B cell (primary cell): ENCODE results near the gene CDH13. TPM values are rescaled to one million over a fixed set of nuclear protein-coding genes. Genes with fewer than 3 reads are reported as not detected.

Experiments used
- ATAC-seq: fragments of 200-7000 bp; cut with Tn5 transposase; one replicate; pipeline ENCODE4 v1.10.0; 2021; ENCODE audit warnings: low read depth, mild to moderate bottlenecking, moderate number of reproducible peaks, moderate library complexity
- CTCF ChIA-PET: fragments of 350-600 bp; sonication (Branson Sonifier 250); formaldehyde crosslinking; loops from one replicate; lab custom pipeline; 2021; ENCODE audit warnings: antibody characterized with exemption, inconsistent platforms; lab: Charles Lee
- POLR2A ChIA-PET: fragments of 350-600 bp; sonication (Branson Sonifier 250); formaldehyde crosslinking; loops from one replicate; lab custom pipeline; 2021; ENCODE audit warnings: antibody characterized with exemption; lab: Charles Lee
- DNase-seq: peaks from one replicate; pipeline ENCODE4 v3.0.0; 2013
- H2AFZ ChIP-seq: 2 replicates; pipeline ENCODE4 v1.6.1; 2012; ENCODE audit warnings: mild to moderate bottlenecking, low read depth, low read length; ENCODE audit not compliant: insufficient read depth, poor library complexity, severe bottlenecking
- H3K27ac ChIP-seq, 2 donors: 1 replicate in 1 of 2; 2 replicates in 1 of 2; pipeline ENCODE4 v1.5.1; 2012 to 2013; ENCODE audit warnings: low read length in 2 of 2, mild to moderate bottlenecking in 2 of 2, moderate library complexity in 1 of 2
- H3K27me3 ChIP-seq, 4 experiments: fragments of 200-600 bp in 1 of 4; sonication (generic) in 1 of 4; replicated peaks in 1 of 4; 1 replicate in 2 of 4; 2 replicates in 2 of 4; pipeline versions ENCODE4 v1.6.1 to v1.7.0; 2013 to 2016; ENCODE audit warnings: low read length in 3 of 4, mild to moderate bottlenecking in 2 of 4, mixed read lengths in 1 of 4, moderate library complexity in 1 of 4; ENCODE audit not compliant: insufficient read depth in 4 of 4, control insufficient read depth in 3 of 4; ENCODE audit errors: control extremely low read depth in 1 of 4
- H3K36me3 ChIP-seq, 2 experiments: replicated peaks in 1 of 2; 1 replicate in 1 of 2; 2 replicates in 1 of 2; pipeline versions ENCODE4 v1.6.1 to v1.7.1; 2013; ENCODE audit warnings: low read length in 1 of 2; ENCODE audit not compliant: insufficient read depth in 2 of 2, control insufficient read depth in 1 of 2; ENCODE audit errors: control extremely low read depth in 1 of 2, extremely low read depth in 1 of 2
- H3K4me1 ChIP-seq, 2 donors: fragments of 200-600 bp in 1 of 2; sonication (generic) in 1 of 2; 1 replicate in 1 of 2; 2 replicates in 1 of 2; pipeline versions ENCODE4 v1.5.1 to v1.6.1; 2013 to 2017; ENCODE audit warnings: low read length in 2 of 2; ENCODE audit not compliant: control insufficient read depth in 2 of 2, insufficient read depth in 2 of 2
- H3K4me2 ChIP-seq: replicated peaks from 2 replicates; pipeline ENCODE3; 2012; ENCODE audit warnings: mild to moderate bottlenecking, low read depth, low read length; ENCODE audit not compliant: poor library complexity, severe bottlenecking
- H3K4me3 ChIP-seq, 5 experiments: fragments of 200-600 bp in 1 of 5; sonication (generic) in 1 of 5; 1 replicate in 3 of 5; 2 replicates in 2 of 5; pipeline versions ENCODE4 v1.5.1 to v1.7.0; 2011 to 2016; ENCODE audit warnings: low read length in 4 of 5, mild to moderate bottlenecking in 4 of 5, low read depth in 2 of 5, control low read depth in 1 of 5, moderate library complexity in 1 of 5; ENCODE audit not compliant: insufficient read depth in 1 of 5; ENCODE audit errors: control extremely low read depth in 1 of 5, extremely low read depth in 1 of 5
- H3K79me2 ChIP-seq: fragments of 200-600 bp; sonication (generic); one replicate; pipeline ENCODE4 v1.6.0; 2016; ENCODE audit warnings: low read length; ENCODE audit not compliant: control insufficient read depth, insufficient read depth
- H3K9ac ChIP-seq: fragments of 200-600 bp; sonication (generic); 2 replicates; pipeline ENCODE4 v1.6.1; 2017; ENCODE audit warnings: mild to moderate bottlenecking, low read length, moderate library complexity
- H3K9me3 ChIP-seq, 3 donors: one replicate each; pipeline versions ENCODE4 v1.6.1 to v1.7.1; 2013; ENCODE audit warnings: low read length in 2 of 3; ENCODE audit not compliant: control insufficient read depth in 2 of 3, insufficient read depth in 1 of 3; ENCODE audit errors: control extremely low read depth in 1 of 3
- H4K20me1 ChIP-seq: 2 replicates; pipeline ENCODE4 v1.6.0; 2012; ENCODE audit warnings: mild to moderate bottlenecking, low read length; ENCODE audit not compliant: insufficient read depth, control insufficient read depth, poor library complexity, severe bottlenecking
- H3K27ac Mint-ChIP-seq: one replicate; pipeline ENCODE4 v1.8.0; 2021; ENCODE audit warnings: mixed read lengths
- H3K27me3 Mint-ChIP-seq: one replicate; pipeline ENCODE4 v1.8.0; 2021; ENCODE audit warnings: mixed read lengths
- H3K4me1 Mint-ChIP-seq: one replicate; pipeline ENCODE4 v1.8.0; 2021; ENCODE audit warnings: mixed read lengths
- H3K4me3 Mint-ChIP-seq: one replicate; pipeline ENCODE4 v1.8.0; 2021; ENCODE audit warnings: mixed read lengths
- H3K9me3 Mint-ChIP-seq: one replicate; pipeline ENCODE4 v1.8.0; 2022; ENCODE audit warnings: mixed read lengths; ENCODE audit not compliant: insufficient read depth
- EZH2 ChIP-seq: IDR thresholded peaks from 2 replicates; pipeline ENCODE4 v1.6.1; 2012; ENCODE audit warnings: borderline replicate concordance, low read depth, mild to moderate bottlenecking, moderate library complexity, low read length; ENCODE audit not compliant: insufficient read depth, poor library complexity, severe bottlenecking
- WGBS: methylation state at CpG from one replicate; pipeline ENCODE4 v1.1.5; 2013; ENCODE audit warnings: missing lambda C conversion rate; ENCODE audit not compliant: insufficient coverage; 5-methylcytosine and 5-hydroxymethylcytosine counted together
- intact Hi-C: fragments of 100-400 bp; cut with micrococcal nuclease; formaldehyde crosslinking; loops from one replicate; pipeline ENCODE4 v1.10.0; 2022
- polyA plus RNA-seq: library from polyadenylated mRNA; depleted of rRNA; stranded (reverse); fragments of >200 nt; gene quantifications from 2 replicates; pipeline ENCODE4 v1.2.3, GENCODE V29; 2012
- total RNA-seq, 2 donors: library from RNA; stranded (reverse); fragments of 120-200 nt in 1 of 2; gene quantifications; 1 replicate in 1 of 2; 2 replicates in 1 of 2; pipeline versions ENCODE4 v1.2.3 to v1.2.4, GENCODE V29; 2013 to 2022
- TF ChIP-seq, protein P1 (sequence below): fragments of 200-600 bp; IDR thresholded peaks from one replicate; pipeline ENCODE4 v1.8.0; 2022; ENCODE audit warnings: antibody characterized with exemption, mild to moderate bottlenecking

CDH13 gene
- total and polyA plus RNA-seq, 2 donors (not counting 1 experiment from before 2014, with no cell fraction given) = not detected

DNA sequence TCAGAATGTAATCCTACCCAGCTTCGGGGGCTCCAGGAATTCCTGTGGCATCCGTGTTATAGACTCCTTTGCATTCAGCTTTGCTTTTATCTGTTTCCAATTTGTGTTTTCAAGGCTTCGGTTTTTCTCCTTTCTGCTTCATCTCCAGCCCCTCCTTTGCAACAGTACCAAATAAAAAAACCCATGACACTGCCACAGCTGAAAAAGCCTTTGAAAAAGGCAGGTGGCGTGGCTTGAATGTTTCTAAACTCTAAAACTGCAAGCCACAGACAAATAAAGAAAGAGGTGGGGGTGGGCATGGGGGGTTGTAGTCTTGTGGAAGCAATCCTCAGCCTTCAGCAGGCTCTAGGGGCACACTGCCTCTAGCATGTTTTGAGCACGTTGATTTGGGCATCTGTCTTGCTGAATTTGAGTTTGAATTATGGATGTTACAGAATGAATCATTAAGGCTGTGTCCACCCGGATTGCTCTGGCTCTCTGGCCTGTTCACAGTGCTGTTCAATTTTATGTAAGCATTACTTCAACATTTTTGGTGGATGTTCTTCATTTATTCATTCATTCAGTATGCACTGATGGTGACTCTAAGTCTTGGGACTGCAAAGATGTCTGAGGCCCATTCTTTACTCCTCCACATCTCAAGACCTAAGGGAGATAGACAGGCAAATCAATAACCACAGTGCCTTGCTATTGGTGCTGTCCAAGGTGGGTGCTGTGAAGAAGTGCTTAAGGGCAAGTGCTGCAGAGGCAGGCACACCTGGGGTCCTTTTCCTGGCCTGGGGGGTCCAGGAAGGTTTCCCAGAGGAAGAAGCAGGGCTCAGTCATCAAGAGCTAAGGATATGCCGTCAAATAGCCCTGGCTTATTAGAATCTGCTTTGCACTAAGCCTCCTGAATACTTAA, 77.4 kb downstream of the CDH13 start:
- Histone ChIP-seq H3K4me2 (no peak overlapping the region), H4K20me1 (no peaks in the 10 kb centered on the region), H3K9ac (no peak overlapping the region), H2AFZ (no peak overlapping the region), H3K36me3 (no peaks in the 10 kb centered on the region), H3K4me1 (no peaks in the 10 kb centered on the region), H3K4me3 (no peak overlapping the region), H3K27me3 (no peaks in the 10 kb centered on the region), H3K79me2 (no peaks in the 10 kb centered on the region), H3K27ac (no peak overlapping the region), H3K9me3 (no peaks in the 10 kb centered on the region)
- peaks cover 20% of the 10 kb centered on the region for H3K27me3 Mint-ChIP-seq
- H3K27ac Mint-ChIP-seq = no peak overlapping the region
- intact Hi-C loops = no loop called here
- WGBS = 46% methylated on average over 3 of the region's 7 CpGs
- DNase-seq = no peak
- H3K4me3 Mint-ChIP-seq = no peak overlapping the region
- ChIA-PET CTCF (no interaction called here), POLR2A (no interaction called here)
- ATAC-seq = no peak
- no peaks in the 10 kb centered on the region for H3K4me1 Mint-ChIP-seq
- TF ChIP-seq, protein P1, sequence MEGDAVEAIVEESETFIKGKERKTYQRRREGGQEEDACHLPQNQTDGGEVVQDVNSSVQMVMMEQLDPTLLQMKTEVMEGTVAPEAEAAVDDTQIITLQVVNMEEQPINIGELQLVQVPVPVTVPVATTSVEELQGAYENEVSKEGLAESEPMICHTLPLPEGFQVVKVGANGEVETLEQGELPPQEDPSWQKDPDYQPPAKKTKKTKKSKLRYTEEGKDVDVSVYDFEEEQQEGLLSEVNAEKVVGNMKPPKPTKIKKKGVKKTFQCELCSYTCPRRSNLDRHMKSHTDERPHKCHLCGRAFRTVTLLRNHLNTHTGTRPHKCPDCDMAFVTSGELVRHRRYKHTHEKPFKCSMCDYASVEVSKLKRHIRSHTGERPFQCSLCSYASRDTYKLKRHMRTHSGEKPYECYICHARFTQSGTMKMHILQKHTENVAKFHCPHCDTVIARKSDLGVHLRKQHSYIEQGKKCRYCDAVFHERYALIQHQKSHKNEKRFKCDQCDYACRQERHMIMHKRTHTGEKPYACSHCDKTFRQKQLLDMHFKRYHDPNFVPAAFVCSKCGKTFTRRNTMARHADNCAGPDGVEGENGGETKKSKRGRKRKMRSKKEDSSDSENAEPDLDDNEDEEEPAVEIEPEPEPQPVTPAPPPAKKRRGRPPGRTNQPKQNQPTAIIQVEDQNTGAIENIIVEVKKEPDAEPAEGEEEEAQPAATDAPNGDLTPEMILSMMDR = no peak
- TF ChIP-seq EZH2 = no peak
- H3K9me3 Mint-ChIP-seq = no peaks in the 10 kb centered on the region

DNA sequence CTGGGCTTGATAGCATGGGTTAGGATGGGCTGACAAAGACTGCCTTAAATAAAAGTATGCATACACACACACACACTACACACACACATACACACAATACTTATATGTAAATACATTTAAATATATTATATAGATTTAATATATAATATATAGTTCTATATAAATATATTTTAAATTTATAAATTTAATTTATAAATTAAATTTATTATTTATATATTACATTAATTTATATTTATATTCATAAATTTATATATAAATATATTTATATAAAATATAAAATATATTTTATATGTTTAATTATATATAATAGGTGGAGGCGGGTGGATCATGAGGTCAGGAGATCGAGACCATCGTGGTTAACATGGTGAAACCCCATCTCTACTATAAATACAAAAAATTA, 83.2 kb downstream of the CDH13 start:
- H3K4me3 ChIP-seq = no peak overlapping the region
- no peak overlapping the region for H3K9ac ChIP-seq
- no peaks in the 10 kb centered on the region for H3K4me1 ChIP-seq
- CTCF ChIA-PET = no interaction called here
- Mint-ChIP-seq H3K4me3 (no peak overlapping the region), H3K27me3 (peaks cover 7% of the 10 kb centered on the region), H3K9me3 (no peaks in the 10 kb centered on the region), H3K27ac (no peak overlapping the region), H3K4me1 (no peaks in the 10 kb centered on the region)
- no CpG with 5 or more reads among the region's 3 CpGs for WGBS
- no peak overlapping the region for H2AFZ ChIP-seq
- DNase-seq (no peak), ATAC-seq (no peak)
- intact Hi-C loops = no loop called here
- TF ChIP-seq, protein P1 = no peak
- TF ChIP-seq EZH2 = no peak
- H3K27me3 ChIP-seq = no peaks in the 10 kb centered on the region
- no peaks in the 10 kb centered on the region for H4K20me1 ChIP-seq
- H3K4me2 ChIP-seq = no peak overlapping the region
- no peaks in the 10 kb centered on the region for H3K9me3 ChIP-seq
- POLR2A ChIA-PET = no interaction called here
- H3K27ac ChIP-seq = no peak overlapping the region
- H3K79me2 ChIP-seq = no peaks in the 10 kb centered on the region
- no peaks in the 10 kb centered on the region for H3K36me3 ChIP-seq
